Measurements from ENCODE around the gene DLX6.

The DLX6 gene

DNA sequence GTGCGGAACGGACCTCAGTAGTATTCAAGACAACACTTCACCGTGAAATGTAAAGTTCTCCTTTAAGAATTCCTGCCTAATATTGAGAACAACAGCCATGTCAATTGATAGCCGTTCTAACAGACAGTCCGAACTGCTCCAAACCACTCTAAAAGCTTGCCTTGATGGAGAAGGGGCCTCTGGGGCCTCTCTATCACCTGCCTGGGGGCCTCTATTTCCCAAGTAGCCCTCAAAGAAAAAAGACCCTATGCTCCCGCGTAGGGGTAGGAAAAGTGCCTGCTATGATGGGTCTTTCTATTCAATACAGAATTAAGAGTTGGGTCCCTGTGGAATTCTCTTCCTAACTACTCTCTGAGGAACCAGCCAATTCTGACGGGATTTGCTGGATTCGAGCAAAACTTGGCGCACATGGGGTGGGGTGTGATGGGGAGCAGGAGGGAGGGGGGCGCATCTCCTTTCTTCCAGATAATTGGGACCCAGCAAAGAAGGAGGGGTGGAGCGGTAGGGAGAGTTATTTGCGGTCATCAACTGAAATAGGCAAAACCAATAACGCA lies 8.3 kb upstream of the DLX6 start:
- peak overlapping the region; percentile 33 for H3K4me3 ChIP-seq (ENCODE audit: low read depth, low read length)

GRCh38 chr7:96997512-96998032 lies 7.8 kb upstream of the DLX6 start:
- no peak overlapping the region for H3K9ac ChIP-seq (ENCODE audit: low read depth, low read length)
- H3K9me3 ChIP-seq (ENCODE audit: control insufficient read depth, insufficient read depth, low read length): no peaks in the 10 kb centered on the region
- H3K27me3 ChIP-seq (ENCODE audit: control insufficient read depth, insufficient read depth, low read length): peaks cover 98% of the 10 kb centered on the region
- H3K36me3 ChIP-seq (ENCODE audit: control insufficient read depth, insufficient read depth, low read length): no peaks in the 10 kb centered on the region
- H3K4me1 ChIP-seq (ENCODE audit: control insufficient read depth, insufficient read depth, low read length): peaks cover 30% of the 10 kb centered on the region
- peak overlapping the region; percentile 33 for H3K4me3 ChIP-seq (ENCODE audit: low read depth, low read length)

More for the DNA sequence above, 8.3 kb upstream of the DLX6 start:
- Histone ChIP-seq H3K9ac (ENCODE audit: low read depth, low read length) (no peak overlapping the region), H3K9me3 (ENCODE audit: control insufficient read depth, insufficient read depth, low read length) (no peaks in the 10 kb centered on the region), H3K36me3 (ENCODE audit: control insufficient read depth, insufficient read depth, low read length) (no peaks in the 10 kb centered on the region), H3K27me3 (ENCODE audit: control insufficient read depth, insufficient read depth, low read length) (peaks cover 98% of the 10 kb centered on the region), H3K4me1 (ENCODE audit: control insufficient read depth, insufficient read depth, low read length) (peaks cover 28% of the 10 kb centered on the region)

GRCh38 chr7:96998333-96998732 lies 7.0 kb upstream of the DLX6 start:
- Histone ChIP-seq H3K27me3 (ENCODE audit: control insufficient read depth, insufficient read depth, low read length) (peaks cover 98% of the 10 kb centered on the region), H3K4me1 (ENCODE audit: control insufficient read depth, insufficient read depth, low read length) (peaks cover 30% of the 10 kb centered on the region), H3K4me3 (ENCODE audit: low read depth, low read length) (no peak overlapping the region), H3K9ac (ENCODE audit: low read depth, low read length) (no peak overlapping the region), H3K36me3 (ENCODE audit: control insufficient read depth, insufficient read depth, low read length) (no peaks in the 10 kb centered on the region), H3K9me3 (ENCODE audit: control insufficient read depth, insufficient read depth, low read length) (no peaks in the 10 kb centered on the region)

DNA sequence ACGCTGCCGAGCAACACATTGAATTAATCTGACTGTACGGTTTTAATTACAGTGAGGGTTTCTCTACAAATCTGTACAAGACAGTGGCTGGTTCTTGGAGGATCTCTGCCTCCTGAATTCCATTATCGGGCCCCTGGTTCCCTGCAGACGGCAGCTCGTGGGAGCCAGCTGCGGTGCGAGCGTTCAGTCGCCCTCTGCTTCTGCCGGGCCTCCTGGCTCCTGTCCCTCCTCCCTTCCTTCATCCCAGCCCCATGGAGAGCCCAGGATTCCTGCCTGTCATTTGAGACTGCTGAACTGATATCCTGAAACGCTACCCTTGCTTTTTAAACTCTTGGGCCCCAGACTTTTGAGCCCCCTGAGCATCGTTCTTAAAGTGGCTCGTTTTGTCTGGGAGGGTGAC lies 6.6 kb upstream of the DLX6 start:
- Histone ChIP-seq H3K9me3 (ENCODE audit: control insufficient read depth, insufficient read depth, low read length) (no peaks in the 10 kb centered on the region), H3K27me3 (ENCODE audit: control insufficient read depth, insufficient read depth, low read length) (peaks cover 98% of the 10 kb centered on the region), H3K4me1 (ENCODE audit: control insufficient read depth, insufficient read depth, low read length) (peaks cover 30% of the 10 kb centered on the region), H3K4me3 (ENCODE audit: low read depth, low read length) (no peak overlapping the region), H3K9ac (ENCODE audit: low read depth, low read length) (no peak overlapping the region), H3K36me3 (ENCODE audit: control insufficient read depth, insufficient read depth, low read length) (no peaks in the 10 kb centered on the region)

DNA sequence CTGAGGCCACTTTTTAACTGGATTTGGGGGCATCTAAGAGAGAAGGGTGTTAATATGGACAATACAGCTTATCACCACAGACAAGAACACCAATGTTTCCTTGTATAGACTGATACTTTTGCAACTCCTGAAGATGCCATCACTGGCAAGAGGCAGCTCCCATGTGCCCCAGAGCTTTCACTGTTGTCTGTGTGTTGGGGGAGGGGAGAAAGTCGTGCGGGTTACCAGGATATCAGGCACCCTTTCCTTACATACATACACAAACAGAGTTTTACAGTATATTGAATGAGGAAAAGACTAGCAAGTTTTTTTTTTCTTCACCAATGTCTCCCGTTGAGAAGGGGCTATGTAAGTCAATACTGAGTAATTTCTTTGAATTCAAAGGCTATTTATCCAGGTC lies 4.1 kb upstream of the DLX6 start:
- no peak overlapping the region for H3K9ac ChIP-seq (ENCODE audit: low read depth, low read length)
- peaks cover 30% of the 10 kb centered on the region for H3K4me1 ChIP-seq (ENCODE audit: control insufficient read depth, insufficient read depth, low read length)
- H3K27me3 ChIP-seq (ENCODE audit: control insufficient read depth, insufficient read depth, low read length): peaks cover 92% of the 10 kb centered on the region
- H3K9me3 ChIP-seq (ENCODE audit: control insufficient read depth, insufficient read depth, low read length): no peaks in the 10 kb centered on the region
- no peaks in the 10 kb centered on the region for H3K36me3 ChIP-seq (ENCODE audit: control insufficient read depth, insufficient read depth, low read length)
- no peak overlapping the region for H3K4me3 ChIP-seq (ENCODE audit: low read depth, low read length)

DNA sequence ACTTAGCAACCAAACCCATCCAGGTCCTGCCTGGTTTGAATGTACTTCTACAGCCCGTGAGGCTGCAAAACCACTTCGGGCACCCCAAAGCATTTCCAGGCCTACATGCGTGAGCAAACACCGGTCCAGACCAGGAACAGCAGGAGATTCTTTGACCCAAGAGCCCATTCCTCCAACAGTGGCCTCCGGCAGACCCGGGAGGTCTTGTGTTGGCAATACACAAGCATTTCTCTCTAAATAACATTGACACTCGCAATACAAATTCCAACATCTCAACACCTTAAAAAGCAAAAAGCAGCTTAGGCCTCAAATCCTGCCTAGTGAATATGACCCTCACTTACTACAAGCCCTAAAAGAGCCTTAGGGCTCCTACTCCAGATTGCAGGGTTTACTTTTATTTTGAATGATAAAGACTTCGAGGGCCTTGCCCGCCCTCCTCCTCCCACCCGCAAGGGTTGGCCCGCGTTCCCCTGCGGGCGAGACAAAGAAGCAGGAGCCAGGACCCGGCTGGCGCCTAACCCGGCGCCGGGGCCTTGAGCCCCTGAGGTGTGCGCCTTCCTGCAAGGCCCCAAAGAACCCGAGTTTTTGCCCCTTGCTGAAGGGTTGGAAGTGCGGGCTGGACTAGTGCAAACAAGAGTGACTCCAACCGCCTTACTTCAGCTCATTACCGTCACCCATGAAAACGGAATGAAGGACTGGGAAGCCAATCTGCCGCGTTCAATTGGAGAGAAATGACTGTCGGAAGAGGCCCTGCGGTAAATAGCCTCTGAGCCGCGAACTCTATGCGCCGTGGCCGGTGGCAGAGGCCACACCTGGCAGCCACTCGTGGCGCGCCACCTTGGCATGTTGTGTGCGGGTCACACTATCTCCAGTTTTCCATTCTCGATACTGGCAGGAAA lies 3.4 kb upstream of the DLX6 start:
- peak overlapping the region; percentile 4 for H3K4me3 ChIP-seq (ENCODE audit: low read depth, low read length)
- H3K36me3 ChIP-seq (ENCODE audit: control insufficient read depth, insufficient read depth, low read length): no peaks in the 10 kb centered on the region
- H3K27me3 ChIP-seq (ENCODE audit: control insufficient read depth, insufficient read depth, low read length): peaks cover 89% of the 10 kb centered on the region
- H3K9me3 ChIP-seq (ENCODE audit: control insufficient read depth, insufficient read depth, low read length): no peaks in the 10 kb centered on the region
- H3K4me1 ChIP-seq (ENCODE audit: control insufficient read depth, insufficient read depth, low read length): peaks cover 30% of the 10 kb centered on the region
- no peak overlapping the region for H3K9ac ChIP-seq (ENCODE audit: low read depth, low read length)

DNA sequence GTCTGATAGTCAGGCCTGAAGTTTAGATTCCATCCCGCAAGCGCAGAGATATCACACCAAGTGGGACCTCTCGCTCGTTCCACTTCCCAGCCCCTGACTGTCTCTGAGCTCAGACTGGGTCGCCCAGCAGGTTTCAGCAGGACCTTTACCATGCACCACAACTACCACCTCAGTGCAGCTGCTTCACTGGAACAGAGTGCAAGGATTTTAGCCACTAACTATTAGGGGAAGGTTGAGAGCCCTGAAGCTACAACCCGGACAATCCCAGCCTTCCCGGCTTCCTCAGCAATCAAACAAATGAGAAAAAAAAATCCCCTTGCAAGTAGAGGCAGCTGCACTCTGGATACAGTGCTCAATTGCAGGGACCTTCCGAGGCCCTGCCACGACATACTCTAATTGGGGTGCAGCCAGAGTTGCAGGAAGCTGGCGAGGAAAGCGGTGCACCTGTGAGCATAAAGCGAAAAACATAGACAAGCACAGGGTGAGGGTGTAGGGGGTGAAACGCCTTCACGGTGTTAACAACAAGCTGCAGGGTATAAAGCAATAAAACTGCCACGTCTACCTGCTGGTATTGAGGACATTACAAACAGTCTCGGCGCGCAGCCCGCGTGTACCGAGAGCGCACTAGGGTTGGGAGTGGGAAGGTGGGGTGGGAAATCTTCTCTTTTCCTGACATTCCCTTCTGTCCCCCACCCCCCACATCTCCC lies 2.6 kb upstream of the DLX6 start:
- peaks cover 89% of the 10 kb centered on the region for H3K27me3 ChIP-seq (ENCODE audit: control insufficient read depth, insufficient read depth, low read length)
- H3K4me1 ChIP-seq (ENCODE audit: control insufficient read depth, insufficient read depth, low read length): peaks cover 30% of the 10 kb centered on the region
- no peaks in the 10 kb centered on the region for H3K36me3 ChIP-seq (ENCODE audit: control insufficient read depth, insufficient read depth, low read length)
- H3K4me3 ChIP-seq (ENCODE audit: low read depth, low read length): peak overlapping the region; percentile 32
- no peak overlapping the region for H3K9ac ChIP-seq (ENCODE audit: low read depth, low read length)
- H3K9me3 ChIP-seq (ENCODE audit: control insufficient read depth, insufficient read depth, low read length): no peaks in the 10 kb centered on the region

DNA sequence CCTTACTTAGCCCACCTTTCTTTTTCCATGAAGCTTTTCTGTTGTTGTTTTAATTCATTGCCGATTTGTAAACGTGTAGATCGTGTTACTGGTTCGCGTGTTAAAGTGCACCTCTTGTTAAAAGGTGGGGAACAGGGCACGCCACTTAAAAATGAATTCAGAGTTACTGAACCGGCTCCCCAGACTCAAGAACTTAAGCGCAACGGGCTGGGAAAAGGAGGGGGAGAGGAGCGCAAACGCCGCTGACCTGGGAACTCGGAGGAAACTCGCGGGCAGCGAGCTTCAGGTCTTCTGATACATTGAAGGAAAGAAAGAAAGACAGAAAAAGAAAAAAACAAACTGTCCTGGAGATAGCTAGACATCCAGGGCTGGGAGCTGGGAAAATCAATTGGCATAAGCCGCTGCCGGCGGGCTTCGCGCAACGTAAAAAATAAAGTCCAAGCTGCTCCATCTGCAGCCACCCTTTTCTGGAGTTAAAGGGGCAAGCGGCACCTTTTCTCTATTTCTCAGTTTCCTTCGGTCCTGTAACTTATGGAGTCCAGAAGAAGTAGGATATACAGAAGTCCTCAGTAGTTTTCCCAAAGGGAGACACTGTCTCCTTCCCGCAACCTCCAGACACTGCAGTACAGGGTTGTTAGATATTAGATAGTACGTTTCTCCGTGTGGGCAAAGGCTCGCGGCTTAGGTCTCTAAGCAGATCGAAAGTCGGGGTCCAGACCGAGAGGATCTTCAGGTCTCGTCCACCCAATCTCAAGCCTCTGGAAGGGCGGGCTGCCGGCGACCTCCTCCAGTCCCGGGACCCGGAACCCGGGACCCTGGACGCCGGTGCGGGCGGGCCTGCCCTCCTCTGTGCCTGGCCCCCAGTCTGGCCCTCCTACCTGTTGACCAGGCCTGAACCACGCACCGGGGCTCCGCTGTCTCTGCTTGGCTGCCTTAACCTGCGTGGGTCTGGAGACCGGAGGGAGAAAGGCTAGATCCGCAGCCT lies 1.8 kb upstream of the DLX6 start:
- Histone ChIP-seq H3K36me3 (ENCODE audit: control insufficient read depth, insufficient read depth, low read length) (no peaks in the 10 kb centered on the region), H3K27me3 (ENCODE audit: control insufficient read depth, insufficient read depth, low read length) (peaks cover 89% of the 10 kb centered on the region), H3K4me1 (ENCODE audit: control insufficient read depth, insufficient read depth, low read length) (peaks cover 27% of the 10 kb centered on the region), H3K9ac (ENCODE audit: low read depth, low read length) (no peak overlapping the region), H3K9me3 (ENCODE audit: control insufficient read depth, insufficient read depth, low read length) (no peaks in the 10 kb centered on the region), H3K4me3 (ENCODE audit: low read depth, low read length) (peak overlapping the region; percentile 32)

DNA sequence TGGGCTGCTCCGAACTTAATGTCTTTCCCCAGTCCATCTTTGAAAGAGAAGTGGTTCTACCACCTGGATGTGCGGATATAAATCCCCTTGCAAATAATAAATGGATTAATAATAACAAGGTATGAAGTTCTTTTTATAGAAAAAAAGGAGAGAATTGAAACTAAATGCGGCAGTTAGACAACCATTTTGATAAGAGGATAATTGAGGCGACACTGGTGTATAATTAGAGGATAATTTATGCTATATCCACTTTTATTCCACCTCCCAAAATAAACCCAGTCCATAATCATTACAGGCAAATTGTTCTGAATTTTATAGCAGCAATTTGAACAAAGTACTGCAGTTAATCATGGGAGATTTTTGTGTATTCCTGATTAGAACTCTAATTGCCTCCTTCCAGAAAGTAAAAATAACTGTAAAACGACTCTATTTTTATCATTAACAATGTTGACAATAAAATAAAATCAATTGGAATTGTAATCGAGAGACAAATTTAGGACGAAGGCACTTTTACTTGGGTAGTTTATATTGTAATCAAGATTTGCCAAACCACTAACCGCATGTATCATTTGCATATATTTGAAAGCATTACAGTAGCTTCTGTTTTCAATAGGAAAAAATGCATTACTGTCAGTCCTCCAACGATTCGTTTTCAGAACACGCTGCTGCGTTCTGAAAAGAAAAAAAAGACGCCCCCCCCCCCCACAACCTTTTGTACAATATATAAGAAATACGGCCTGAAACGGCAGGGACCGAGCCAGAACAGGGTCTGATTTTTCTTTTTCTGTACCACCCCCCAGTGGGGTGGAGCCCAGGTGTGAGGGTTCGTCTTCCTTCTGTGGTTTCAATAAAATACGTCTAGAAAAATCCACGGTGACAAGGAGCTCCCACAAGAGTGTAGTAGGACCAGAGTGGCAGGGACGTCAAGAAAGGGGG lies 838 bp upstream of the DLX6 start:
- Histone ChIP-seq H3K9ac (ENCODE audit: low read depth, low read length) (no peak overlapping the region), H3K36me3 (ENCODE audit: control insufficient read depth, insufficient read depth, low read length) (no peaks in the 10 kb centered on the region), H3K27me3 (ENCODE audit: control insufficient read depth, insufficient read depth, low read length) (peaks cover 89% of the 10 kb centered on the region), H3K4me3 (ENCODE audit: low read depth, low read length) (peak overlapping the region; percentile 26), H3K9me3 (ENCODE audit: control insufficient read depth, insufficient read depth, low read length) (no peaks in the 10 kb centered on the region), H3K4me1 (ENCODE audit: control insufficient read depth, insufficient read depth, low read length) (peaks cover 21% of the 10 kb centered on the region)

DNA sequence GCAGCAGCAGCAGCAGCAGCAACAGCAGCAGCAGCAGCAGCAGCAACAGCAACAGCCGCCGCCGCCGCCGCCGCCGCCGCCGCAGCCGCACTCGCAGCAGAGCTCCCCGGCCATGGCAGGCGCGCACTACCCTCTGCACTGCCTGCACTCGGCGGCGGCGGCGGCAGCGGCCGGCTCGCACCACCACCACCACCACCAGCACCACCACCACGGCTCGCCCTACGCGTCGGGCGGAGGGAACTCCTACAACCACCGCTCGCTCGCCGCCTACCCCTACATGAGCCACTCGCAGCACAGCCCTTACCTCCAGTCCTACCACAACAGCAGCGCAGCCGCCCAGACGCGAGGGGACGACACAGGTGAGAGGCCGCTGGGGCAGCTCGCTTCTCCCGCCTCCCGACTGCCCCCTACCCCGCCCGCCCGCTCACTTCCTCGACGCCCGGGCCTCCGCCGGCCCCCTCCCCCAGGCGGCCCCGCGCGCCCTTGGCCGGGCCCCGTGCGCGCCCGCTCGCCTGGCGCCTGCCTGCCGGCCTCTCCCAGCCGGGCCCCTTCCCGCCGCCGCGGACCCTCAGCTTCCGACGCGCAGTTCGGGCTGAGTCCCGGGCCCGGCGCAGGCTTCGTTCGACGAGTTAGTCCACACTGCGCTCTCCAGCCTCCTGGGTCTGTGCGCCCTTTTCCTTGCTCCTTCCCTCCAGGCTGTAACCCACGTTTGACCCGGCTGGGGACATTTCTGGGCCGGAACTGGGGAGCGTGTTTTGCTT lies 882 bp downstream of the DLX6 start:
- no peak overlapping the region for H3K9ac ChIP-seq (ENCODE audit: low read depth, low read length)
- H3K4me3 ChIP-seq (ENCODE audit: low read depth, low read length): peak overlapping the region; percentile 42
- peaks cover 89% of the 10 kb centered on the region for H3K27me3 ChIP-seq (ENCODE audit: control insufficient read depth, insufficient read depth, low read length)
- no peaks in the 10 kb centered on the region for H3K36me3 ChIP-seq (ENCODE audit: control insufficient read depth, insufficient read depth, low read length)
- peaks cover 13% of the 10 kb centered on the region for H3K4me1 ChIP-seq (ENCODE audit: control insufficient read depth, insufficient read depth, low read length)
- no peaks in the 10 kb centered on the region for H3K9me3 ChIP-seq (ENCODE audit: control insufficient read depth, insufficient read depth, low read length)
